Keratinocyte (primary cell): ENCODE data around the gene ZDHHC18. TPM values are rescaled to one million over a fixed set of nuclear protein-coding genes. Genes with fewer than 3 reads are reported as not detected.

ENCODE experiments used
- DNase-seq: peaks from one replicate; pipeline ENCODE4 v3.0.0-alpha.2; 2011; ENCODE audit warnings: low read depth, missing footprints, low spot score
- FAIRE-seq: peaks from 2 replicates; lab custom pipeline; 2011; peaks lifted over from hg19 to GRCh38; lab: Jason Lieb, UNC
- H2AFZ ChIP-seq: 2 replicates; pipeline ENCODE4 v1.6.0; 2012; ENCODE audit warnings: low read length, control low read depth, inconsistent platforms; ENCODE audit not compliant: control insufficient read depth
- H3K27ac ChIP-seq: 2 replicates; pipeline ENCODE4 v1.5.1; 2011; ENCODE audit warnings: low read length; ENCODE audit not compliant: control insufficient read depth, insufficient read depth
- H3K27me3 ChIP-seq: 3 replicates; pipeline ENCODE4 v1.6.0; 2011; ENCODE audit warnings: low read length; ENCODE audit not compliant: control insufficient read depth, insufficient read depth; ENCODE audit errors: extremely low read depth
- H3K36me3 ChIP-seq, 2 experiments: 2 replicates in 1 of 2; 3 replicates in 1 of 2; pipeline ENCODE4 v1.5.1; 2011; ENCODE audit warnings: low read length in 2 of 2, mild to moderate bottlenecking in 1 of 2; ENCODE audit not compliant: control insufficient read depth in 2 of 2, insufficient read depth in 2 of 2; ENCODE audit errors: extremely low read depth in 1 of 2
- H3K4me1 ChIP-seq: 3 replicates; pipeline ENCODE4 v1.5.1; 2011; ENCODE audit warnings: low read length; ENCODE audit not compliant: control insufficient read depth, insufficient read depth; ENCODE audit errors: extremely low read depth
- H3K4me2 ChIP-seq: 3 replicates; pipeline ENCODE4 v1.6.0; 2011; ENCODE audit warnings: low read depth, low read length; ENCODE audit not compliant: control insufficient read depth, insufficient read depth; ENCODE audit errors: extremely low read depth
- H3K4me3 ChIP-seq, 3 experiments: fragments of 200-600 bp in 1 of 3; sonication (generic) in 1 of 3; 2 replicates in 2 of 3; 3 replicates in 1 of 3; pipeline ENCODE4 v1.5.1; 2011 to 2016; ENCODE audit warnings: low read length in 3 of 3, mild to moderate bottlenecking in 3 of 3, control low read depth in 2 of 3, inconsistent platforms in 1 of 3, low read depth in 1 of 3, mixed read lengths in 1 of 3, mixed run types in 1 of 3, moderate library complexity in 1 of 3; ENCODE audit not compliant: control insufficient read depth in 2 of 3, insufficient read depth in 2 of 3; ENCODE audit errors: extremely low read depth in 1 of 3
- H3K79me2 ChIP-seq: 2 replicates; pipeline ENCODE4 v1.6.0; 2012; ENCODE audit warnings: low read length; ENCODE audit not compliant: control insufficient read depth, insufficient read depth
- H3K9ac ChIP-seq: 3 replicates; pipeline ENCODE4 v1.6.0; 2011; ENCODE audit warnings: low read length; ENCODE audit not compliant: control insufficient read depth, insufficient read depth; ENCODE audit errors: extremely low read depth
- H3K9me1 ChIP-seq: 3 replicates; pipeline ENCODE4 v1.6.0; 2011; ENCODE audit warnings: low read length; ENCODE audit not compliant: control insufficient read depth, insufficient read depth; ENCODE audit errors: extremely low read depth
- H3K9me3 ChIP-seq: 2 replicates; pipeline ENCODE4 v1.5.1; 2012; ENCODE audit warnings: low read depth, low read length; ENCODE audit not compliant: control insufficient read depth
- H4K20me1 ChIP-seq: 3 replicates; pipeline ENCODE4 v1.6.0; 2011; ENCODE audit warnings: low read length; ENCODE audit not compliant: control insufficient read depth, insufficient read depth; ENCODE audit errors: extremely low read depth
- CTCF ChIP-seq, 3 experiments: IDR thresholded peaks in 1 of 3; conservative IDR thresholded peaks in 1 of 3; optimal IDR thresholded peaks in 1 of 3; 2 replicates in 2 of 3; 3 replicates in 1 of 3; pipeline versions ENCODE3 to v1.5.1; 2011; ENCODE audit warnings: low read length in 3 of 3, mild to moderate bottlenecking in 3 of 3, moderate library complexity in 2 of 3, control low read depth in 1 of 3, inconsistent platforms in 1 of 3; ENCODE audit not compliant: insufficient read depth in 2 of 3; ENCODE audit errors: extremely low read depth in 1 of 3
- EZH2 ChIP-seq: IDR thresholded peaks from one replicate; pipeline ENCODE4 v1.6.1; 2012; ENCODE audit warnings: inconsistent platforms, mild to moderate bottlenecking, low read length, moderate library complexity
- dilution Hi-C: fragments of 300-500 bp; cut with MboI; formaldehyde crosslinking; loops from one replicate; pipeline ENCODE4 v1.7.0; 2020; ENCODE audit warnings: low sequenced_read_pairs; ENCODE audit not compliant: extremely low pct_ligation_motif_present
- polyA plus RNA-seq, 5 experiments: library from polyadenylated mRNA; depleted of rRNA in 3 of 5; stranded (reverse) in 3 of 5; stranded (forward) in 1 of 5; unstranded in 1 of 5; fragments of >200 nt; gene quantifications; 1 replicate in 1 of 5; 2 replicates in 3 of 5; 3 replicates in 1 of 5; pipeline versions ENCODE4 v1.2.1 to v1.2.3, GENCODE V29; 2011 to 2012; ENCODE audit warnings: missing spikeins in 2 of 5, low read depth in 1 of 5, low replicate concordance in 1 of 5

Gene ZDHHC18
- polyA plus RNA-seq, 1 donor (not counting 4 experiments of a cell fraction or from before 2014, with no cell fraction given), result 18.1 TPM

- Histone ChIP-seq H3K9me3 (no peaks in the 10 kb centered on the region), H3K79me2 (peaks cover 2% of the 10 kb centered on the region), H4K20me1 (no peaks in the 10 kb centered on the region), H3K9me1 (no peaks in the 10 kb centered on the region), H3K4me3 (no peak overlapping the region), H3K4me2 (no peak overlapping the region), H2AFZ (no peak overlapping the region), H3K4me1 (no peaks in the 10 kb centered on the region), H3K27me3 (no peaks in the 10 kb centered on the region), H3K27ac (no peak overlapping the region), H3K36me3 (peaks cover 35 to 42% of the 10 kb centered on the region in 2 experiments), H3K9ac (no peak overlapping the region)
- DNase-seq (no peak), FAIRE-seq (no peak)
- dilution Hi-C loops, result no loop called here
- TF ChIP-seq EZH2 (no peak), CTCF (optimal IDR thresholded peaks at IDR 0.05 in 1 of 3, IDR thresholded peaks at IDR 0.05 in 1 of 3, conservative IDR thresholded peaks at IDR 0.05 in 1 of 3; ENCODE audit: extremely low read depth in 1 of 3, insufficient read depth in 2 of 3, low read length in 3 of 3) (no peak)
Observed at GRCh38 chr1:26838474-26839338, 12.2 kb downstream of the ZDHHC18 start.

- Histone ChIP-seq H3K4me3 (no peak overlapping the region), H2AFZ (no peak overlapping the region), H3K36me3 (peaks cover 34 to 38% of the 10 kb centered on the region in 2 experiments), H3K27me3 (no peaks in the 10 kb centered on the region), H3K27ac (no peak overlapping the region), H4K20me1 (no peaks in the 10 kb centered on the region), H3K4me1 (no peaks in the 10 kb centered on the region), H3K79me2 (peaks cover 2% of the 10 kb centered on the region), H3K4me2 (no peak overlapping the region), H3K9me3 (no peaks in the 10 kb centered on the region), H3K9ac (no peak overlapping the region), H3K9me1 (no peaks in the 10 kb centered on the region)
- DNase-seq (no peak), FAIRE-seq (no peak)
- dilution Hi-C loops, result no loop called here
- TF ChIP-seq CTCF (optimal IDR thresholded peaks at IDR 0.05 in 1 of 3, IDR thresholded peaks at IDR 0.05 in 1 of 3, conservative IDR thresholded peaks at IDR 0.05 in 1 of 3; ENCODE audit: extremely low read depth in 1 of 3, insufficient read depth in 2 of 3, low read length in 3 of 3) (no peak), EZH2 (no peak)
Observed at GRCh38 chr1:26839339-26839722, 12.8 kb downstream of the ZDHHC18 start.
